GM19455 (cell line): Measurements from ENCODE around the gene EMC7.
"Not testable (repeated sequence)": the region's sequence is repeated elsewhere in the genome, so short reads cannot be mapped to it uniquely, and the experiment has no call there.

Experiments
- ATAC-seq: cut with Tn5 transposase; IDR thresholded peaks from one replicate; pipeline ENCODE4 v1.9.1; 2021; ENCODE audit not compliant: unreplicated experiment

EMC7 gene

GRCh38 chr15:34101366-34102174 lies at the start of gene EMC7, which contains the start of gene PGBD4:
Gene EMC7, minus strand, starts transcription at chr15:34101862. Its CDS starts 23 bp downstream, at chr15:34101839.
Gene PGBD4, plus strand, starts transcription at chr15:34102083. Its CDS starts 449 bp downstream, at chr15:34102532.
- peak; percentile 95 for ATAC-seq

DNA sequence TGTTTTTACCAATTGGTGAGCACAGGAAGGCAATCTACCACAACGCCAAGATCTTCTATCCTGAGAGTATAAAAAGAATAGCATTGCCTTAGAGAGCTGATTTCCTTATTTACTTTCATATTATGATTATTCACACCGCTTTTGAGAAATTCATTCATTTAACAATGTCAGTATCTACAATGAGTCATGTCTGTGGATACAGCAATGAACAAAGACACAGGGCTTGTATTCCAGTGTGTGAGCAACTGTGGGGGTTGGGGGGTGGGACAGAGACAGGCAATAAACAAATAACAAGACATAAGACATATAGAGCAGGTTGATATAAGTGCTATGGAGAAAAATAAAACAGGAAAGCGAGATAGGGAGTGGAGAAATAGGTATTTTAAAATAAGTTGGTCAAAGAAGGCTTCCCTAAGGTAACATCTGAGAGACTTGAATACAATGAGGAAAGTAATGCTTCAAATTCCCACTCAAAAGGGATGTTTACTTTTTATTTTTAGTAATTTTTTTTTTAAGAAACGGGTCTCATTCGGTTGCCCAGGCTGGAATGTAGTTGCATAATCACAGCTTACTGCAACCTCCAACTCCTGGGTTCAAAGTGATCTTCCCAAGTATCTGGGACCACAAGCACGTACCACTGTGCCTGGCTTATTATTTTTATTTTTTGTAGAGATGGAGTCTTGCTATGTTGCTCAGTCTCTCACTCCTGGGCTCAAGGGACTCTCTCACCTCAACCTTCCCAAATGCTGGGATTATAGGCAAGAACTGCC lies 45.9 kb upstream of the EMC7 start:
- ATAC-seq, result no peak

GRCh38 chr15:34133511-34133910 lies 31.8 kb upstream of the EMC7 start:
- no peak for ATAC-seq

DNA sequence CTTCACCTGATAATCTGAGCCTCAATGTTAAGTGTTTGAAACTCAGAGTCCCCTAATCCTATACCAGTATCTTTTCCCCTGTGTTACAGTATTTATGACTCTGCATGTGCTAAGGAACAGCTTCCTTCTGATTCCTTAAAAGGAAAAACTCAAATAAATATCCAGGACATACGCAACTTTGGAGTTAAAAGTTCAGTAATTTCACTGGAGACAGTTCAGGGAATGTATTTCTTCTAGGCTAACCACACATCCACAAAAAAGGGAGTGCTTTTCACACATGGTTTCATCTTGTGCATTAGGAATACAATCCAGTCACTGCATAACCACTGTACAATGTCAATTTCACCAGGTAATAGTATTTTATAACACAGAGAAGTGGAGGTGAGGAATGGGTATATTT lies 31.2 kb upstream of the EMC7 start:
- no peak for ATAC-seq

DNA sequence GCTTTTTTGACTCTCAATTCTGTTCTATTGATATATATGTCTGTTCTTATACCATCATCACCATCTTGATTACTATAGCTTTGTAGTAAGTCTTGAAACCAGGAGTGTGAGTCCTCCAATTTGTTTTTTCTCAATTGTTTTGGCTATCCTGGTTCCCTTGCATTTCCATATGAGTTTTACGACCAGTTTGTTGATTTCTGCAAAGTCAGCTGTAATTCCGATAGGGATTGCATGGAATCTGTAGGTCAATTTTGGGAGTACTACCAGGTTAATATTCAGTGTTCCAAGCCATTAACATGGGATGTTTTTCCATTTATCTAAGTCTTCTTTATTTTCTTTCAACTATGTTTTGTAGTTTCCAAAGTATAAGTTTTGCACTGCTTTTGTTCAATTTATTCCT lies 27.2 kb upstream of the EMC7 start:
- ATAC-seq, result no peak

DNA sequence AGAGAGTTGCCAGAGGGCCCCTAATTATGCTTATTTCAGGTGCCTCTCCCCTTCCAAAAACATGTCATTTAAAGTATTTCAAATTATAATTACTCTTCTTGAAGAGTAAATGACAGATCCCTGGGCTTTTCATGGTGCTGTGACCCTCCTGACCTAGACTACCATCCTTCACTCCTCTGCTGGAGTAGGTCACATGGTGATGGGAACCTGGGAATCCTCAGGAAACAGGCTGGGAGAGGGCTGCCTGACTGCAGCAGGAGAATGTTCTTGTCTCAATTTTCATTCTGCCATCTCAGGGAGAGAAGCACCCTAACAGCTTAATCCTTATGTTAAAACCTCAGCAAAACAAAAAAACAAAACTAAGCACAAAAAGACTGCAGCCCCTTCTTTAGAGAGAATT lies 24.9 kb upstream of the EMC7 start:
- no peak for ATAC-seq

- no peak for ATAC-seq
Measured at GRCh38 chr15:34125945-34126344, 24.3 kb upstream of the EMC7 start.

DNA sequence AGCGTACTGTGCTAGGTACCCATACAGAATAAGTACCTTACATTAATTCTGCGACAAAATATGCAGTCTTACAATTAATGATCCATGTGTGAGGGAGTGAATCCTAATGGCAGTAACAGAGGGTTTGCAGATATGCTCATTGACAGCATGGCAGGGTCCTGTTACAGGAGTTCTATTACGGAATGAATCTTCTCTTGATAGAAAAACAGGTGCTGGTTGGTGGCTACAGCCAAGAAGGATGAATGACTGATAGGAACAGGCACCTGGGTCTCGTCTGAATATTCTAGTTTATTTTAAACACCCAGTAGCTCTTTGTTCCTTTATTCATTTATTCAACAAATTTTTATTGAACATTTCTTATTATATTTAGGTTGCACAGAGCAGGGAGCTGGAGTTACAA lies 23.0 kb upstream of the EMC7 start:
- ATAC-seq, result no peak

- no peak for ATAC-seq
Measured at GRCh38 chr15:34122771-34123183, 21.1 kb upstream of the EMC7 start.

GRCh38 chr15:34121786-34122185 lies 20.1 kb upstream of the EMC7 start:
- not testable (repeated sequence) for ATAC-seq

DNA sequence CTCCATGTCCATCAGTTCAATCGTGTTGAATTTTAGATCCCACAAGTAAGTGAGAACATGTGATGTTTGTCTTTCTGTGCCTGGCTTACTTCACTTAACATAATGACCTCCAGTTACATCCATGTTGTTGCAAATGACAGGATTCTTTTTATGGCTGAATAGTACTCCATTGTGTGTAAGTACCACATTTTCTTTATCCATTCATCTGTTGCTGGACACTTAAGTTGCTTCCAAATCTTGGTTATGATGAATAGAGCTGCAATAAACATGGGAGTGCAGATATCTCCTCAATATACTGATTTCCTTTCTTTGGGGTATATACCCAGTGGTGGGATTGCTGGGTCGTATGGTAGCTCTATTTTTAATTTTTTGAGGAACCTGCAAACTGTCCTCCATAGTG lies 18.8 kb upstream of the EMC7 start:
- ATAC-seq, result not testable (repeated sequence)

GRCh38 chr15:34119291-34119690 lies 17.6 kb upstream of the EMC7 start:
- ATAC-seq, result no peak

GRCh38 chr15:34116620-34117019 lies 15.0 kb upstream of the EMC7 start:
- ATAC-seq, result no peak

- no peak for ATAC-seq
Measured at GRCh38 chr15:34114739-34115138, 13.1 kb upstream of the EMC7 start.

GRCh38 chr15:34114215-34114614 lies 12.6 kb upstream of the EMC7 start:
- ATAC-seq, result no peak

GRCh38 chr15:34111488-34111887 lies 9.8 kb upstream of the EMC7 start:
- ATAC-seq, result no peak

GRCh38 chr15:34109797-34110663 lies 8.4 kb upstream of the EMC7 start:
- no peak for ATAC-seq

DNA sequence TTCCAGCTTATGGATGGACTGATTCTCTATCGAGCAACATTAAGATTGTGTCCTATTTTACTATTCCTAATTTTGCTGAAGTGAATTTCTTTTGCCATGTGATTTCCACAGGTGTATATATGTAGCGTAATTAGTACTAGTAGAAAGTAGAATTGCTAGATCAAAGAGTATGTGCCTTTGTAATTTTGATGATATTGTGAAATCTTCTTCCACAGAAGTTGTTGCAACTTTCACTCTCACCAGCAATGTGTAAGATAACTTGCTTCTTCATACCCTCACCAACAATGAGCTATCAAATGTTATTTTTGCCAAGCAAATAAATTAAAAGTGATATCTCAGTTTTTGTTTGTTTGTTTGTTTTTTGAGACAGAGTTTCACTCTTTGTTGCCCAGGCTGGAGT lies 5.7 kb upstream of the EMC7 start:
- no peak for ATAC-seq

DNA sequence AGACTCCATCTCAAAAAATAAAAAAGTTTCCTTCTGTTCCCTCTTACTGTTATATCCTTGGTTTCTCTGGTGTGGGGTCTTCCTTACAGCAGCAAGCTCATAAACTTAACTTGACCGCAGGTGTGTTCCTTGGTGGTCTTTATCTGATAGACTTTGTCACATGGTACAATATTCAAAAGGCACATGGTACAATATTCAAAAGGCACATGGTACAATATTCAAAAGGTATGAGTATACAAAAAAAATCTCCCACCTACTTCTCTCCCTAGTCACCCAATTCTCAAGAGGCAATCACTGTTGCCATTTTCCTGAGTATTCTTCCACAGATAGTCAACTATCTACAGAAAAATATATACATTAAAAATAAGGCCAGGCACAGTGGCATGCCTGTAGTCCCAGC lies 4.8 kb upstream of the EMC7 start:
- ATAC-seq, result no peak

GRCh38 chr15:34102175-34102925 lies 688 bp upstream of the EMC7 start:
- ATAC-seq, result peak; percentile 14

- ATAC-seq, result no peak
Measured at GRCh38 chr15:34099914-34100313, 1.7 kb downstream of the EMC7 start.
